Transverse colon (tissue), 3 donors: Measurements from ENCODE around the gene CCDC134.

ENCODE experiments used
- EP300 ChIP-seq: sonication (generic); formaldehyde crosslinking; IDR thresholded peaks from one replicate; pipeline ENCODE4 v1.6.1; 2017; ENCODE audit warnings: antibody characterized with exemption, low read depth
- POLR2A ChIP-seq: fragments of 450-650 bp; IDR thresholded peaks from one replicate; pipeline ENCODE4 v1.6.1; 2016; ENCODE audit warnings: antibody characterized with exemption, mild to moderate bottlenecking, moderate library complexity
- TF ChIP-seq, protein P1 (sequence below), 5 experiments: fragments of 200-600 bp in 3 of 5; fragments of 450-650 bp in 2 of 5; sonication (generic) in 3 of 5; IDR thresholded peaks; 1 replicate in 2 of 5; 2 replicates in 3 of 5; pipeline ENCODE4 v1.5.1; 2016 to 2017; ENCODE audit warnings: antibody characterized with exemption in 5 of 5, inconsistent platforms in 3 of 5, mild to moderate bottlenecking in 2 of 5, moderate library complexity in 1 of 5

DNA sequence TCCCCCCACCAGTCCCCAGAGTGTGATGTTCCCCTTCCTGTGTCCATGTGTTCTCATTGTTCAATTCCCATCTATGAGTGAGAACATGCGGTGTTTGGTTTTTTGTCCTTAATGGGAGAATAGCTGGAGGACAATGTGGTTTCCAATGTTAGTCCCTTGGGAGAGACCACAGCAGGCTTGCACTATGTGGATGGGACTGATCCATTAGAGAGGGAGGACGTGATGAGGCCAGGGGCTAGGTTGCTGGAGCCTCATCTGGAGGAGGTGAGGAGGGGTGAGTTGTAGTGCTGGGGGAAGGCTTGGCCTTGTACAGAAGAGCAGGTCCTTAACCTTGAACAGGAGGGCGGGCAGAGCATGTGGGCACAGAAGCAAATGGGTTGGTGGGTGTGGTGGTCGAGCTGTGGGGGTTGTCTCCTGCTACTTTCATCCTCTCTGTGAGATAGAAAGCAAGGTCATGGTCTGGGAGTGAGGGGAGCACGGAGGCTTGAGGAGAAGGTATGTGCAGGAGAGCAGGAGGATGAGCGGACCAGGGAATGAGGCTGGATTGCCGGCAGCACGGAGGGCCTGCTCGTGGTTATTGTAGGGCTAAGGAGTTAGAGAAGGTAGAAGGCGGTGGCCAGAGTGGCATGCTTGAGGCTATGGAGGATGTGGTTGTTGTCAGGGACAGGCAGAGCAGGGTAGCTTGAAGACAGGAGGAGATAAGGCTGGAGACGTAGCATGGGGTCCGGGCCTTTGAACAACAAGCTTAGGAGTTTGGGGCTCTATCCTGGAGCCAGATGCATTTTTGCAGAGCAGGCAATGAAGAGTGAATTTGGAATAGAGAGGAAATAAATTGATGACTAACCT, 21.2 kb downstream of the CCDC134 start:
- TF ChIP-seq, protein P1, sequence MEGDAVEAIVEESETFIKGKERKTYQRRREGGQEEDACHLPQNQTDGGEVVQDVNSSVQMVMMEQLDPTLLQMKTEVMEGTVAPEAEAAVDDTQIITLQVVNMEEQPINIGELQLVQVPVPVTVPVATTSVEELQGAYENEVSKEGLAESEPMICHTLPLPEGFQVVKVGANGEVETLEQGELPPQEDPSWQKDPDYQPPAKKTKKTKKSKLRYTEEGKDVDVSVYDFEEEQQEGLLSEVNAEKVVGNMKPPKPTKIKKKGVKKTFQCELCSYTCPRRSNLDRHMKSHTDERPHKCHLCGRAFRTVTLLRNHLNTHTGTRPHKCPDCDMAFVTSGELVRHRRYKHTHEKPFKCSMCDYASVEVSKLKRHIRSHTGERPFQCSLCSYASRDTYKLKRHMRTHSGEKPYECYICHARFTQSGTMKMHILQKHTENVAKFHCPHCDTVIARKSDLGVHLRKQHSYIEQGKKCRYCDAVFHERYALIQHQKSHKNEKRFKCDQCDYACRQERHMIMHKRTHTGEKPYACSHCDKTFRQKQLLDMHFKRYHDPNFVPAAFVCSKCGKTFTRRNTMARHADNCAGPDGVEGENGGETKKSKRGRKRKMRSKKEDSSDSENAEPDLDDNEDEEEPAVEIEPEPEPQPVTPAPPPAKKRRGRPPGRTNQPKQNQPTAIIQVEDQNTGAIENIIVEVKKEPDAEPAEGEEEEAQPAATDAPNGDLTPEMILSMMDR (IDR thresholded peaks at IDR 0.05), result no peak
- TF ChIP-seq POLR2A (no peak), EP300 (no peak)
